HepG2 (cell line): Measurements from ENCODE around the gene URAD. TPM values are rescaled to one million over a fixed set of nuclear protein-coding genes. Genes with fewer than 3 reads are reported as not detected.
A peak's percentile ranks its signal among the peaks of the same experiment; 100 is the strongest.

Experiments used
- BCL6 ChIP-seq: IDR thresholded peaks from 2 replicates; pipeline ENCODE4 v1.6.1; 2016; ENCODE audit warnings: missing genetic modification reagents, missing compliant biosample characterization
- DNMT1 ChIP-seq: sonication (generic); formaldehyde crosslinking; IDR thresholded peaks from 2 replicates; pipeline ENCODE4 v1.5.1; 2020; ENCODE audit warnings: mild to moderate bottlenecking, missing genetic modification reagents
- HDAC1 ChIP-seq: sonication (generic); formaldehyde crosslinking; IDR thresholded peaks from 2 replicates; pipeline ENCODE4 v1.5.1; 2020; ENCODE audit warnings: mild to moderate bottlenecking, missing genetic modification reagents
- HNRNPK ChIP-seq: fragments of 200-400 bp; formaldehyde crosslinking; IDR thresholded peaks from 2 replicates; pipeline ENCODE4 v1.6.1; 2018; ENCODE audit warnings: low read length, low read depth, moderate library complexity, mild to moderate bottlenecking; ENCODE audit not compliant: poor library complexity, severe bottlenecking
- JARID2 ChIP-seq: sonication (generic); formaldehyde crosslinking; IDR thresholded peaks from 2 replicates; pipeline ENCODE4 v1.8.1; 2023; ENCODE audit warnings: missing genetic modification reagents, inconsistent platforms; ENCODE audit not compliant: insufficient replicate concordance
- MED13 ChIP-seq: sonication (generic); formaldehyde crosslinking; IDR thresholded peaks from 2 replicates; pipeline ENCODE4 v1.5.0; 2020; ENCODE audit warnings: missing genetic modification reagents
- MED8 ChIP-seq: sonication (generic); formaldehyde crosslinking; IDR thresholded peaks from 2 replicates; pipeline ENCODE4 v1.8.1; 2023; ENCODE audit warnings: mild to moderate bottlenecking, missing genetic modification reagents; ENCODE audit not compliant: insufficient replicate concordance
- PBX2 ChIP-seq: IDR thresholded peaks from 2 replicates; pipeline ENCODE4 v1.6.1; 2016; ENCODE audit warnings: control low read depth
- PHF8 ChIP-seq: sonication (generic); formaldehyde crosslinking; IDR thresholded peaks from 2 replicates; pipeline ENCODE4 v1.5.0; 2020; ENCODE audit warnings: missing genetic modification reagents
- SOX13 ChIP-seq, 3 experiments: fragments of 450-650 bp in 1 of 3; sonication (generic) in 1 of 3; formaldehyde crosslinking in 1 of 3; IDR thresholded peaks in 2 of 3; conservative IDR thresholded peaks in 1 of 3; 2 replicates each; pipeline versions ENCODE4 v1.5.0 to v1.6.1; 2016 to 2020; ENCODE audit warnings: antibody characterized with exemption in 1 of 3, mild to moderate bottlenecking in 1 of 3, missing compliant biosample characterization in 1 of 3, missing genetic modification reagents in 1 of 3, moderate library complexity in 1 of 3
- TBL1XR1 ChIP-seq: fragments of 150-350 bp; IDR thresholded peaks from 2 replicates; pipeline ENCODE4 v1.6.1; 2014; ENCODE audit warnings: borderline replicate concordance, low read length; ENCODE audit not compliant: partially characterized antibody
- TBX3 ChIP-seq: fragments of 450-650 bp; IDR thresholded peaks from 2 replicates; pipeline ENCODE4 v1.6.1; 2017; ENCODE audit warnings: antibody characterized with exemption, mild to moderate bottlenecking, inconsistent platforms, borderline replicate concordance
- TEAD2 ChIP-seq: sonication (generic); formaldehyde crosslinking; IDR thresholded peaks from 2 replicates; pipeline ENCODE4 v1.9.0; 2021; ENCODE audit warnings: missing genetic modification reagents
- TP53 ChIP-seq: sonication (generic); formaldehyde crosslinking; conservative IDR thresholded peaks from 2 replicates; pipeline ENCODE4 v1.4.0; 2020; ENCODE audit warnings: missing genetic modification reagents
- XRCC5 ChIP-seq: fragments of 200-400 bp; formaldehyde crosslinking; optimal IDR thresholded peaks from 2 replicates; pipeline ENCODE3; 2017; ENCODE audit warnings: mild to moderate bottlenecking, low read length
- ZC3H13 ChIP-seq: sonication (generic); formaldehyde crosslinking; IDR thresholded peaks from 2 replicates; pipeline ENCODE4 v1.8.1; 2023; ENCODE audit warnings: mild to moderate bottlenecking, missing genetic modification reagents, moderate library complexity
- ZNF121 ChIP-seq: sonication (generic); formaldehyde crosslinking; IDR thresholded peaks from 2 replicates; pipeline ENCODE4 v1.5.0; 2020; ENCODE audit warnings: mild to moderate bottlenecking, missing genetic modification reagents
- ZNF205 ChIP-seq: IDR thresholded peaks from 2 replicates; pipeline ENCODE4 v1.6.1; 2018; ENCODE audit warnings: missing biosample characterization, missing genetic modification reagents
- ZNF317 ChIP-seq: sonication (generic); formaldehyde crosslinking; IDR thresholded peaks from 2 replicates; pipeline ENCODE4 v1.5.0; 2020; ENCODE audit warnings: mild to moderate bottlenecking, missing genetic modification reagents
- ZNF337 ChIP-seq: sonication (generic); formaldehyde crosslinking; IDR thresholded peaks from 2 replicates; pipeline ENCODE4 v1.5.1; 2020; ENCODE audit warnings: missing genetic modification reagents, low read depth, mild to moderate bottlenecking, borderline replicate concordance
- ZNF33A ChIP-seq: sonication (generic); formaldehyde crosslinking; IDR thresholded peaks from 2 replicates; pipeline ENCODE4 v1.5.1; 2020; ENCODE audit warnings: missing genetic modification reagents, mild to moderate bottlenecking, moderate library complexity, borderline replicate concordance
- ZNF460 ChIP-seq: sonication (generic); formaldehyde crosslinking; IDR thresholded peaks from 2 replicates; pipeline ENCODE4 v1.5.1; 2020; ENCODE audit warnings: missing genetic modification reagents, mild to moderate bottlenecking, borderline replicate concordance
- polyA plus RNA-seq, 8 experiments: library from polyadenylated mRNA; depleted of rRNA in 3 of 8; stranded (reverse) in 7 of 8; unstranded in 1 of 8; fragments of >200 nt; fragmentation: Illumina TruSeq in 4 of 8; extraction: Trizol in 4 of 8; gene quantifications; 2 replicates each; pipeline versions ENCODE4 v1.2.1 to v1.2.3, GENCODE V29; 2011 to 2016; ENCODE audit warnings: low read depth in 4 of 8, missing spikeins in 1 of 8, mixed read lengths in 1 of 8; ENCODE audit not compliant: insufficient read depth in 1 of 8
- total RNA-seq, 5 experiments: library from RNA; depleted of rRNA; stranded (reverse); fragments of >200 nt; fragmentation: Illumina TruSeq; extraction: Trizol; gene quantifications; 2 replicates each; pipeline ENCODE4 v1.2.3, GENCODE V29; 2016; ENCODE audit warnings: low read depth in 1 of 5
- TF ChIP-seq, protein P1 (sequence below), 2 experiments: sonication (generic) in 1 of 2; formaldehyde crosslinking in 1 of 2; IDR thresholded peaks; 2 replicates each; pipeline versions ENCODE4 v1.5.1 to v1.6.1; 2011 to 2020; ENCODE audit warnings: borderline replicate concordance in 1 of 2, low read depth in 1 of 2, low read length in 1 of 2, mild to moderate bottlenecking in 1 of 2, missing genetic modification reagents in 1 of 2, moderate library complexity in 1 of 2
- TF ChIP-seq, protein P2 (sequence below): sonication (generic); formaldehyde crosslinking; IDR thresholded peaks from 2 replicates; pipeline ENCODE4 v1.5.0; 2020; ENCODE audit warnings: missing genetic modification reagents

Gene URAD
- total and polyA plus RNA-seq, 2 of the 13 experiments (the other 11 are each of a cell fraction or from before 2014, with no cell fraction given), result not detected

- no peak for TF ChIP-seq MED8
- no peak for TF ChIP-seq MED13
- TF ChIP-seq, protein P1, sequence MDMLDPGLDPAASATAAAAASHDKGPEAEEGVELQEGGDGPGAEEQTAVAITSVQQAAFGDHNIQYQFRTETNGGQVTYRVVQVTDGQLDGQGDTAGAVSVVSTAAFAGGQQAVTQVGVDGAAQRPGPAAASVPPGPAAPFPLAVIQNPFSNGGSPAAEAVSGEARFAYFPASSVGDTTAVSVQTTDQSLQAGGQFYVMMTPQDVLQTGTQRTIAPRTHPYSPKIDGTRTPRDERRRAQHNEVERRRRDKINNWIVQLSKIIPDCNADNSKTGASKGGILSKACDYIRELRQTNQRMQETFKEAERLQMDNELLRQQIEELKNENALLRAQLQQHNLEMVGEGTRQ (IDR thresholded peaks at IDR 0.05; ENCODE audit: low read depth, low read length), result no peak
- TF ChIP-seq, protein P1 (CRISPR knock-in tag; IDR thresholded peaks at IDR 0.05; ENCODE audit: borderline replicate concordance), result no peak
- no peak for TF ChIP-seq BCL6
- TF ChIP-seq PBX2 (CRISPR knock-in tag), result no peak
- no peak for TF ChIP-seq ZC3H13 (CRISPR knock-in tag)
- no peak for TF ChIP-seq ZNF337
- TF ChIP-seq ZNF205 (CRISPR knock-in tag), result 0 out of 2 replicates have a peak, but pooled peaks have one; percentile 18
- no peak for TF ChIP-seq SOX13 (IDR thresholded peaks at IDR 0.05)
- TF ChIP-seq SOX13 (CRISPR knock-in tag; conservative IDR thresholded peaks at IDR 0.05 in 1 of 2, IDR thresholded peaks at IDR 0.05 in 1 of 2), result no peak
- no peak for TF ChIP-seq ZNF317
- TF ChIP-seq, protein P2, sequence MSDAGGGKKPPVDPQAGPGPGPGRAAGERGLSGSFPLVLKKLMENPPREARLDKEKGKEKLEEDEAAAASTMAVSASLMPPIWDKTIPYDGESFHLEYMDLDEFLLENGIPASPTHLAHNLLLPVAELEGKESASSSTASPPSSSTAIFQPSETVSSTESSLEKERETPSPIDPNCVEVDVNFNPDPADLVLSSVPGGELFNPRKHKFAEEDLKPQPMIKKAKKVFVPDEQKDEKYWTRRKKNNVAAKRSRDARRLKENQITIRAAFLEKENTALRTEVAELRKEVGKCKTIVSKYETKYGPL (CRISPR knock-in tag), result no peak
- no peak for TF ChIP-seq TP53 (CRISPR knock-in tag)
- TF ChIP-seq ZNF121 (CRISPR knock-in tag), result no peak
- TF ChIP-seq HDAC1 (CRISPR knock-in tag), result no peak
- TF ChIP-seq TBL1XR1, result no peak
- TF ChIP-seq TBX3, result no peak
- no peak for TF ChIP-seq ZNF33A
- peak; percentile 20 for TF ChIP-seq XRCC5
- TF ChIP-seq DNMT1, result no peak
- no peak for TF ChIP-seq ZNF460 (CRISPR knock-in tag)
- no peak for TF ChIP-seq HNRNPK
- TF ChIP-seq TEAD2 (CRISPR knock-in tag), result no peak
- TF ChIP-seq PHF8 (CRISPR knock-in tag), result peak; percentile 36; the same call in 1 of the 2 replicates
- TF ChIP-seq JARID2, result no peak
Measured at GRCh38 chr13:27962128-27962841, 26.2 kb downstream of the URAD start (continued).
